ENCODE measurements around the gene WDFY4.

The WDFY4 gene

DNA sequence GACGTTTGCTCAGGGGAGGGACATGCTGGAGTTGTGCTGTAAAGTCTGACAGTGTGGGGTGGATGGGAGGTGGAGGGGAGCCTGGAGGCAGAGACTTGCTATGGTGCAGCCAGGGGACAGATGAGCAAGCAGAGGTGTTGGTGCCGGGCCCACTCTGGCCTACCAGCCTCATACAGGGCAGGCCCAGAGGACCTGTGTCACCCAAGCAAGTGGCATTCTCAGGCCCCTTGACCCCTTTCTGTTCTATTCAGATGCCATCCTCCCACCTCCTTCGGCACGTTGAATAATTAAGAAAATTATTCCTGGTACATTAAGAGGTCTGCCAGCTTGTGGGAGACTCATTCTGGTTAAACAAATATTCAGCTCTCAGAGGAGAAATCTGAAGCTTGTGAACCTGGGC, 8.5 kb downstream of the WDFY4 start:
- no peak for DNase-seq

DNA sequence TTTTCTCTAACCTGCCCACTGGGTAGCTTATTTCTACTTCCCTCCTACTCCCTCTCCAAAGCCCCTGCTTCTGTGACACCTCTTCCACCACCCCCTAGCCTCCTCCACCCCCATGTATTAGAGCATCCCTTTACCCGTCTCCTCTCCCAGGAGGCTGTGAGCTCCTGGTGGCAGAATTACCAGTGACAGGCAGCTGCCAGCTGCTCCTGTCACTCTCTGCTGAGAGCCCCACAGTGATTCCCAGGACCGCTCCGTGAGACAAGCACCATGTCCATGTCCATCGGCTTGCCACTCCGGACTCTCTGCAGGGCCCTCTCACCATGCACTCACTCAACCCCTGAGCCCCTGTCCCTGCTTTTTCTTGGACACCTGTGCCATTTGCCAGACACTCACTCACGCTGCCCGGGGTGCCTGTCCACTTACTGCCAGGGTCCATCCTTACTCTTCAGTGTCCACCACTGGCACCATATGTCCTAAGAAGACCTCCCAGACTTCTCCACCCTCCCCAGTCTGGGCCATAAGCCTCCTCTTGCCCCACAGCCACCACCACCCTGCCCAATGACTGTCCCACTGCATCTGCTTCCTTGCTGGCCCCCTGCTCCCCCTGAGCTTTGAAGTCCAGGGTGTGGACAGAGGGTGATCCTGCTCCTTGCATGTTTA, 9.8 kb downstream of the WDFY4 start:
- DNase-seq = no peak

- DNase-seq = no peak
Observed at GRCh38 chr10:48695636-48696534, 11.2 kb downstream of the WDFY4 start.

- no peak for DNase-seq
Observed at GRCh38 chr10:48696535-48696873, 11.8 kb downstream of the WDFY4 start.

GRCh38 chr10:48697091-48697490, 12.4 kb downstream of the WDFY4 start:
- DNase-seq = no peak

DNA sequence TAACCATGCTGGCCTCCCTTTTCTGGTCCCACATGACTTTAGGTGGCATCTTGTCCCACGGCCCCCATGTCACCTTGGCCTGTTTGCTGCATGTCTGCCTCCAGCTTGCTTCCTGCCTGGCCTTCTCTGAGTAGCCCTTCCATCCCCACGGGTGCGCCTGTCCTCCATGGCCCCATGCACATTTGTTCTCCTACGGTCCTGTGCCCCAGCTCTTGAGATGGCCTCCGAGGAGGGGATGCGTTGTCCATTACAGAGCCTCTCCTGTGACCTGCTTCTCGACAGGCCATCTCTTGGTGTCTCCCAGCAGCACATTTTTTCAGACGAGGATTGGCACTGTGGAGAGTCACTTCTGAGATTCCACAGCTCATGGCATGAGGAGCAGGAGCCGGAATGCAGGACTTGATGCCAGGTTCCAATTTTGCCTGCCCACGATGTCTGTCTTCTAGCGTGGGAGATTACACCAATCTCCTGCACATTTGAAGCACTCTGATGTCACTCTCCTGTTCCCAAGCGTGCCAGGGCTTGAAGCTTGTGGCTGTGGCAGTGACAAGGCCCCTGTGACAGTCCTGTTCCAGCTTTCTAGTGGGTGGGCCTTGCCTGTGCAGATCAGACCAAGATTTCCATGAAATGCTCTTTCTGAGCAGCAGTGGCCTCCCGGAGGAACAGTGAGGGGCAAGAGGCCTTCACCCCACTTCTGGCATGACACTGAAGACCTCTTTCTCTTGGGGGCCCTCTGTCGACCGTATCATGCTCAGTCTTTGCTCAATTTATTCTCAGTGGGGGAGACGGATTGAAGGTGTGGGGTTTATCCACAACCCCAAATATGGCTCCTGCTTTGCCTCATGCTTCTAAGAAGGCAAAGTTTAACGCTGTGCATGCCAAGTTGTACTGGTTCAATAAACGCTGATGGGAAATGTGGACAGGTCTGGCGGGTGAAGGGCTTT, 13.4 kb downstream of the WDFY4 start:
- DNase-seq = no peak

DNA sequence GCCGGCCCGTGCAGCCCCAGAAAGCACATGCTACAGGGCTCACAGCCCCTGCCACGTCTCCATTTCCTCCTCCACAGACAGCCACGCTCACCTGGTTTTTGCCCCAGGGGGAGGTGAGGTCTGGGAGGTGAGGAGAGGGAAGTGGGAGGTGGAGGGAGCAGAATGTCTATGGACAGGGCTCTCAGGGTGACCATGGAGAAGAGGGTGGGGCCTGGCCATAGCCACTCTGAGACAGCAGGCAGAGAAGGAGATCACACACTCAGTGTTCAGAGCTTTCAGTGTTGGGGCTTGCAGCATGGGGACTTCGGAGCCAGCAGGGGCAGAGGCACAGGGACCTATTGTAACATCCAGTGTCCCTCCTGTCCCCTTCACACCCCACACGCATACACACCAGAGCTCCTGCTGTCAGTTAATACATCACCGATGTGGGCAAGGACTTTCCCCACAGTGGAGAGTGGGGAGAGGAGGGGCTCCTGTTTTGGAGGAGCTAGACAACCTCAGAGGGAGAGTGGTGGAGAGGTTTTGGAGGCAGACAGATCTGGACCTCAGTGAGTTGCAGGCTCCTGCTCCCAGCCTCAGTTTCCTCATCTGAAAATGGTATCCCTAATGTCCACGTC, 14.4 kb downstream of the WDFY4 start:
- no peak for DNase-seq

- no peak for DNase-seq
Observed at GRCh38 chr10:48700071-48700470, 15.4 kb downstream of the WDFY4 start.

- no peak for DNase-seq
Observed at GRCh38 chr10:48700493-48700892, 15.8 kb downstream of the WDFY4 start.

- no peak for DNase-seq
Observed at GRCh38 chr10:48701139-48701901, 16.6 kb downstream of the WDFY4 start.

DNA sequence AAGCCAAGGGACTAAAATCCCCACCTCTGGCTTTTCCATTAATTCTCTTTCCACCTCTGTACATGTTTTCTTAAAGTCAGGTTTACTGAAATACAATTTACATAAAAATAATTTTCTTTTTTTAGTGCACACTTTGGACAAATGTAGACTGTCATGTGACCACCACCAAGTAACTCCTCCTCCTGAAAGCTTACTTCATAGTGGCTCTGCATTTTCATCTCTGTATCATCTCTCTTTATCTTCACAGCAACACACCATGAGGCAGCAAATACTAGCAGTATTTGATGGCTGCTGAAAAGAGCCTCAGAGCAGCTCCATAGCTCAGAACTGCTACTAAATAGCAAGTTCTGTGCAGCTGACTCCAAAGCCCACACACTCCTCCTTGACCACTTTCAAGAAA, 17.3 kb downstream of the WDFY4 start:
- no peak for DNase-seq

- no peak for DNase-seq
Observed at GRCh38 chr10:48703531-48704122, 19.0 kb downstream of the WDFY4 start.

- DNase-seq = no peak
Observed at GRCh38 chr10:48704156-48704555, 19.5 kb downstream of the WDFY4 start.

DNA sequence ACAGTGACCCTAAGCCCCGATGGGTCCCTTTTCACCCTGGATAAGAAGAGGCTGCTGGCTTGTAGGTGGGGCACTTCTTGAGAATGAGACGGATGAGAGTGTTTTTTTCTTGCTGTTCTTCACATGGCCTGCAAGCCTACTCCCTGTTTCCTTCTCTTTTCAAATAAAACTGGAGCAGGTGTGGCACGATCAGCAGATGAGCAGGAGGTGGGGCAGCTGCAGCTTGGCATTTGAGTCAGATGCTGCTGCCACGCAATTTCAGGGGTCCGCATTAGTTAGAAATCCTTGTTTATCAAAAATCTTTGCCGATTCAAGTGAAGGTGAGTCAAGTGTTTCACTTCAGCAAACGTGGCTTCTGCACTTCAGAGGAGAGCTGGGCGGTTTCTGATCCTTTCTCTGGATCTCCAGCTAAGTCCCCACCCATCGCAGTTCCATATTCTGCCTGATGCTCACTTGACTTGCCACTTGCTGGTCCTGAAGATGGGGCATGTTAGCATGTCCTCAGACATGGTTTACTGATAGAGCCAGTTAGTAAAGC, 20.8 kb downstream of the WDFY4 start:
- DNase-seq = no peak

DNA sequence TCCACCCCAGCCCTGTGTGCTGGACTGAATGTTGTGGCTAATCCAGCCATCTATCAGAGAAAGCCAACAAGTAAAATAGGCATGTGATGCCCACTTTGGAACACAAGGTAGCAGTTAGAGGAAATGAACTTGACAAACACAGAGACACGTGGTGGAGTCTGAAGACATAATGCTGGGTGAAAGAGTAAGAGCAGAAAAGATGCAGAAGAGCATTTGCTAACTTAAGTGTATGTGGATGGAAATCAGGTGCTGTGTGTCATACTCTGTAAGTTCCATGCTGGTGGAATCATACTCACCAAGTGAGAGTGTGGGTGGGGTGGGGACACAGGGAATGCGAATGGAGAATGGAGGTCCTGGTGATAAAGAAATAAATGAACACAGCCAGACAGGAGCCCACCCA, 22.8 kb downstream of the WDFY4 start:
- no peak for DNase-seq

DNA sequence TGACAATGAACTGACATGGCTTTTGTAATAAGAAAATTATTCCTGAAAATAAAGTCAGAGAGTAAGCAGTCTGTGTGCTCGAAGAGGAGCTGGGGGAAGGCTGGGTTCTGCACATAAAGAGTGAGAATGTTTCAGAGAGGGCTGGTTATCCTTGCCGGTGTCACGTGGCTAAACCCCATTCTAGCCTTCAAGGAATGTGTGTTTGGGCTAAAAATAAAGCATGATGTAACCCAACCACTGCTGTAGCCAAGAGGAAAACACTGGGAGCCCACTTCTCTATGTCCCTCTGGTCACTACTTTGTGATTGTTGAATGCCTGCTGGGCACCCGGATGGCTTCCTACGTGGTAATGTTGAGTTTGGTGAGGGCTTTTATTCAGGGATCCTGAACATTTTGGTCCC, 23.5 kb downstream of the WDFY4 start:
- no peak for DNase-seq

GRCh38 chr10:48710647-48711275, 26.1 kb downstream of the WDFY4 start:
- no peak for DNase-seq

- no peak for DNase-seq
Observed at GRCh38 chr10:48711830-48712229, 27.2 kb downstream of the WDFY4 start.

GRCh38 chr10:48714088-48714487, 29.4 kb downstream of the WDFY4 start:
- no peak for DNase-seq

- no peak for DNase-seq
Observed at GRCh38 chr10:48716416-48716815, 31.7 kb downstream of the WDFY4 start.

DNA sequence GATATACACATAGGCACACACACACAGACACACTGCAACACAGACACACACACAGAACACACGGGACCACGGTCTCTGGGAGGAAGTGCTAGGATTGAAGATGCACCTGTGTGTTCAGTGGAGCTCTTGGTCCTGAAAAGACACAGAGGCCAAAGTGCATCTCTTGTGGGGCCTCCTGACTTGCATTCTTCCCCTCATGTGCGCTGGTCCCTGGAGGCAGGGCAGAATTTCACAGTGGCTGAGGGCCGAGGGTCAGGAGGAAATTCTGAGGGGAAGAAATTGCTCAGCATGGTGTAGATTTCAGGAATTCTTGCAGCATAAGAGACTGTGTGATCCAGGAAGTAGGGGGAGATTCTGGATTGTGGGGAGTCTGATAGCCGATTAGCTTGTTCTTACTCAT, 35.9 kb downstream of the WDFY4 start:
- no peak for DNase-seq
